ENCODE results near the gene LRSAM1.

Gene LRSAM1

GRCh38 chr9:127509955-127510299 is 58.6 kb downstream of the LRSAM1 start:
- H3K9me3 ChIP-seq (ENCODE audit: severe bottlenecking): no peaks in the 10 kb centered on the region
- H3K4me3 ChIP-seq (ENCODE audit: severe bottlenecking): no peak overlapping the region
- no peak for TF ChIP-seq CTCF (IDR thresholded peaks at IDR 0.05; ENCODE audit: poor library complexity, severe bottlenecking)
- no peak overlapping the region for H3K27ac ChIP-seq (ENCODE audit: poor library complexity, severe bottlenecking)
- DNase-seq (ENCODE audit: low spot score) (no peak), ATAC-seq (ENCODE audit: low read depth) (no peak)
- no peaks in the 10 kb centered on the region for H3K4me1 ChIP-seq (ENCODE audit: insufficient read depth, poor library complexity, severe bottlenecking)
- H3K27me3 ChIP-seq (ENCODE audit: insufficient read depth, poor library complexity, severe bottlenecking): no peaks in the 10 kb centered on the region
- H3K36me3 ChIP-seq (ENCODE audit: low read depth): peaks cover 87% of the 10 kb centered on the region

GRCh38 chr9:127514468-127514867 is 63.2 kb downstream of the LRSAM1 start:
- TF ChIP-seq CTCF (IDR thresholded peaks at IDR 0.05; ENCODE audit: poor library complexity, severe bottlenecking): no peak
- Histone ChIP-seq H3K4me3 (ENCODE audit: severe bottlenecking) (no peak overlapping the region), H3K27ac (ENCODE audit: poor library complexity, severe bottlenecking) (no peak overlapping the region), H3K36me3 (ENCODE audit: low read depth) (peaks cover 91% of the 10 kb centered on the region), H3K4me1 (ENCODE audit: insufficient read depth, poor library complexity, severe bottlenecking) (peaks cover 3% of the 10 kb centered on the region), H3K9me3 (ENCODE audit: severe bottlenecking) (no peaks in the 10 kb centered on the region), H3K27me3 (ENCODE audit: insufficient read depth, poor library complexity, severe bottlenecking) (no peaks in the 10 kb centered on the region)
- DNase-seq (ENCODE audit: low spot score) (no peak), ATAC-seq (ENCODE audit: low read depth) (no peak)

- Histone ChIP-seq H3K4me1 (ENCODE audit: insufficient read depth, poor library complexity, severe bottlenecking) (peaks cover 28% of the 10 kb centered on the region), H3K36me3 (ENCODE audit: low read depth) (peaks cover 90% of the 10 kb centered on the region), H3K4me3 (ENCODE audit: severe bottlenecking) (no peak overlapping the region), H3K9me3 (ENCODE audit: severe bottlenecking) (no peaks in the 10 kb centered on the region), H3K27ac (ENCODE audit: poor library complexity, severe bottlenecking) (peak overlapping the region; percentile 98), H3K27me3 (ENCODE audit: insufficient read depth, poor library complexity, severe bottlenecking) (no peaks in the 10 kb centered on the region)
- no peak for ATAC-seq (ENCODE audit: low read depth)
- TF ChIP-seq CTCF (IDR thresholded peaks at IDR 0.05; ENCODE audit: poor library complexity, severe bottlenecking): no peak
- peak; percentile 66 for DNase-seq (ENCODE audit: low spot score)
Observed at GRCh38 chr9:127516835-127517607, 65.7 kb downstream of the LRSAM1 start.

GRCh38 chr9:127517620-127518019 is 66.3 kb downstream of the LRSAM1 start:
- Histone ChIP-seq H3K36me3 (ENCODE audit: low read depth) (peaks cover 90% of the 10 kb centered on the region), H3K4me1 (ENCODE audit: insufficient read depth, poor library complexity, severe bottlenecking) (peaks cover 34% of the 10 kb centered on the region), H3K4me3 (ENCODE audit: severe bottlenecking) (no peak overlapping the region), H3K27me3 (ENCODE audit: insufficient read depth, poor library complexity, severe bottlenecking) (no peaks in the 10 kb centered on the region), H3K27ac (ENCODE audit: poor library complexity, severe bottlenecking) (peak overlapping the region; percentile 98), H3K9me3 (ENCODE audit: severe bottlenecking) (no peaks in the 10 kb centered on the region)
- DNase-seq (ENCODE audit: low spot score) (peak; percentile 47), ATAC-seq (ENCODE audit: low read depth) (no peak)
- no peak for TF ChIP-seq CTCF (IDR thresholded peaks at IDR 0.05; ENCODE audit: poor library complexity, severe bottlenecking)
